Left lung (tissue), 10 donors: ENCODE data around the gene GIPC2. TPM values are rescaled to one million over a fixed set of nuclear protein-coding genes. Genes with fewer than 3 reads are reported as not detected.
"Not testable (repeated sequence)": the region's sequence is repeated elsewhere in the genome, so short reads cannot be mapped to it uniquely, and the experiment has no call there.

Experiments
- ATAC-seq: fragments of 200-7000 bp; cut with Tn5 transposase; one replicate; pipeline ENCODE4 v1.9.1; 2020; ENCODE audit warnings: moderate library complexity
- DNase-seq, 4 donors: peaks; one replicate each; pipeline ENCODE4 v3.0.0-alpha.2; 2013 to 2020
- H3K27ac ChIP-seq, 2 donors: fragments of 200-600 bp; sonication (generic) in 1 of 2; one replicate each; pipeline versions ENCODE4 v1.5.0 to v1.8.0; 2020 to 2021
- H3K27me3 ChIP-seq, 2 donors: fragments of 200-600 bp; sonication (generic) in 1 of 2; one replicate each; pipeline versions ENCODE4 v1.5.0 to v1.8.0; 2020 to 2021
- H3K36me3 ChIP-seq, 2 donors: fragments of 200-600 bp; sonication (generic) in 1 of 2; one replicate each; pipeline versions ENCODE4 v1.5.0 to v1.8.0; 2020 to 2021
- H3K4me1 ChIP-seq, 2 donors: fragments of 200-600 bp; one replicate each; pipeline ENCODE4 v1.8.0; 2021
- H3K4me3 ChIP-seq, 2 donors: fragments of 200-600 bp; sonication (generic) in 1 of 2; one replicate each; pipeline versions ENCODE4 v1.5.0 to v1.8.0; 2020 to 2021; ENCODE audit warnings: mild to moderate bottlenecking in 1 of 2
- H3K9me3 ChIP-seq, 2 donors: fragments of 200-600 bp; sonication (generic) in 1 of 2; one replicate each; pipeline versions ENCODE4 v1.5.0 to v1.8.0; 2020 to 2021
- intact Hi-C, 2 donors: fragments of 100-400 bp; cut with DNase I; formaldehyde crosslinking; loops; one replicate each; pipeline versions ENCODE4 v1.11.2 to v1.14.2; 2022
- polyA plus RNA-seq, 6 donors: library from polyadenylated mRNA; unstranded; fragments of 120-200 nt; gene quantifications; one replicate each; pipeline ENCODE4 v1.2.1, GENCODE V29; 2013; ENCODE audit not compliant: insufficient read length in 6 of 6
- total RNA-seq, 2 donors: library from RNA; stranded (reverse); fragmentation: NEBNext Ultra II Directional; extraction: Animal tissue kit (Norgen Biotek cat#: 25700); gene quantifications; one replicate each; pipeline ENCODE4 v1.2.1, GENCODE V29; 2021
- TF ChIP-seq, protein P1 (sequence below), 2 donors: fragments of 200-600 bp; sonication (generic) in 1 of 2; IDR thresholded peaks; one replicate each; pipeline versions ENCODE4 v1.5.0 to v1.8.0; 2021; ENCODE audit warnings: antibody characterized with exemption in 2 of 2
- donor health status: DM: no; HTN: yes; CAD: no.
- donor health status: DM: no; HTN: no; CAD: no.

Gene GIPC2
- total and polyA plus RNA-seq, 8 donors: 0.46 to 2.2 (median 0.83) TPM

DNA sequence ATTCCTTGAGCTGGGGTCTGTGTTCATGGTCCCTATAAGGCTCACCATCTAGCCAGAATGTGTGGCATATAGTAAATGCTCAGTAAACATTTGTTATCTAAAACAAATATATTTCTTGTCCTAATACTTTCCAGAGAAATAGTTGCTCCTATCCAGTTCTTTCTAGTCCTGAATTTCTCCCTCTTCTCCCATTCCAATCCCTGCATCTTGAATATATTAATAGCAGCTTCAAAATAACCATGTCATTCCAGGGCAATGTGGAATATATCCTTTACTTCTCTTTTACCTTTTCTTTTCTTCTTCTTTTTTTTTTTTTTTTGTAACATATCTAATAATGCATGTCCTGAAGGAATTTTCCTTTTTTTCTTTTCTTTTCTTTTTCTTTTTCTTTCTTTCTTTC, 30.6 kb upstream of the GIPC2 start:
- TF ChIP-seq, protein P1, sequence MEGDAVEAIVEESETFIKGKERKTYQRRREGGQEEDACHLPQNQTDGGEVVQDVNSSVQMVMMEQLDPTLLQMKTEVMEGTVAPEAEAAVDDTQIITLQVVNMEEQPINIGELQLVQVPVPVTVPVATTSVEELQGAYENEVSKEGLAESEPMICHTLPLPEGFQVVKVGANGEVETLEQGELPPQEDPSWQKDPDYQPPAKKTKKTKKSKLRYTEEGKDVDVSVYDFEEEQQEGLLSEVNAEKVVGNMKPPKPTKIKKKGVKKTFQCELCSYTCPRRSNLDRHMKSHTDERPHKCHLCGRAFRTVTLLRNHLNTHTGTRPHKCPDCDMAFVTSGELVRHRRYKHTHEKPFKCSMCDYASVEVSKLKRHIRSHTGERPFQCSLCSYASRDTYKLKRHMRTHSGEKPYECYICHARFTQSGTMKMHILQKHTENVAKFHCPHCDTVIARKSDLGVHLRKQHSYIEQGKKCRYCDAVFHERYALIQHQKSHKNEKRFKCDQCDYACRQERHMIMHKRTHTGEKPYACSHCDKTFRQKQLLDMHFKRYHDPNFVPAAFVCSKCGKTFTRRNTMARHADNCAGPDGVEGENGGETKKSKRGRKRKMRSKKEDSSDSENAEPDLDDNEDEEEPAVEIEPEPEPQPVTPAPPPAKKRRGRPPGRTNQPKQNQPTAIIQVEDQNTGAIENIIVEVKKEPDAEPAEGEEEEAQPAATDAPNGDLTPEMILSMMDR (IDR thresholded peaks at IDR 0.05): no peak
- ATAC-seq (no peak), DNase-seq (no peak)
- Histone ChIP-seq H3K4me1 (no peaks in the 10 kb centered on the region), H3K27ac (no peak overlapping the region), H3K27me3 (no peaks in the 10 kb centered on the region), H3K36me3 (peaks cover 0 to 44% of the 10 kb centered on the region in 2 donors), H3K4me3 (no peak overlapping the region), H3K9me3 (no peaks in the 10 kb centered on the region)
- intact Hi-C loops: no loop called here

DNA sequence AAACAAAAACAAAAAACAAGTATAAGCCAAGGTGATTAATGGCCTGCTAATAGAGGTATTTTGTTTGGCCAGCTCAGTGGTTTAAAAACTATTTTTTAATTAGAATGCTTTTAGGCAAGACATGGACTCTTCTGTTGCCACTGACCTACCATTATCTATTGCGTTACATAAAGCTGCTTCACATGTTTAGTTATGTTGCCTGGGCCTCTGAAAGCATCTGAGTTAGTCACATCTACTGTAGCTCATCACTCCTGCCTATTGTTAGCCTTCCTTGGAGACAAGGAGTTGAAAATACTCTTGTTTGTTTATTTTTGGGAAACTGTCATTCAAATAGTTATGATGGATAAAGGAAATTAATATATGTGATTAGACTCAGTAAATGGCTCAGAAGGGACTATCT, 26.7 kb upstream of the GIPC2 start:
- intact Hi-C loops: no loop called here
- Histone ChIP-seq H3K36me3 (peaks cover 0 to 33% of the 10 kb centered on the region in 2 donors), H3K27me3 (no peaks in the 10 kb centered on the region), H3K4me3 (no peak overlapping the region), H3K27ac (no peak overlapping the region), H3K9me3 (no peaks in the 10 kb centered on the region), H3K4me1 (no peaks in the 10 kb centered on the region)
- ATAC-seq (no peak), DNase-seq (no peak)
- TF ChIP-seq, protein P1 (IDR thresholded peaks at IDR 0.05): no peak

DNA sequence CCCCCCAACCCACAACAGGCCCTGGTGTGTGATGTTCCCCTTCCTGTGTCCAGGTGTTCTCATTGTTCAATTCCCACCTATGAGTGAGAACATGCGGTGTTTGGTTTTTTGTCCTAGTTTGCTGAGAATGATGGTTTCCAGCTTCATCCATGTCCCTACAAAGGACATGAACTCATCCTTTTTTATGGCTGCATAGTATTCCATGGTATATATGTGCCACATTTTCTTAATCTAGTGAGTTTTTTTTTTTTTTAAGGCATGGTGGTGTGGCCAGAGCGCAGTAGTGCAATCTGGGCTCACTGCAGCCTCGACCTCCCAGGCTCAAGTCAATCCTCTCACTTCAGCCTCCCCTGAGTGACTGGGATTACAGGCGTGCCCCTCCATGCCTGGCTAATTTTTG, 24.6 kb upstream of the GIPC2 start:
- H3K4me3 ChIP-seq, H3K4me1 ChIP-seq, H3K9me3 ChIP-seq, ATAC-seq, intact Hi-C loops, H3K27me3 ChIP-seq, DNase-seq, H3K27ac ChIP-seq: not testable (repeated sequence)
- peaks cover 0 to 17% of the 10 kb centered on the region in 2 donors for H3K36me3 ChIP-seq

DNA sequence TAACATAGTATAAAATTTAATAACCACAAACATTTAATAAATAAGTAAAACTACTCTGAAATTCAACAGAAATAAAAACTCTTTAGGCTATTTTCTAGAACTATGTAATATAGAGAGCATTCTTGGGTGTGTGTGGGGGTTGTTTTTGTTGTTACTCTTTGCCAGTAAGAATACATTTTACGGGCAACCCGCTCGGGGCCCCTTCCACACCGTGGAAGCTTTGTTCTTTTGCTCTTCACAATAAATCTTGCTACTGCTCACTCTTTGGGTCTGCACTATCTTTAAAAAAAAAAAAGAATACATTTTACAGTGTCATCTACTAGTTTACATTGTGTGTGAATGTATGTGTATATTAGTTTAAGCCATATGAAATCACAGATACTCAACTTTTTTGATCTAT, 16.0 kb upstream of the GIPC2 start:
- no peak for DNase-seq
- TF ChIP-seq, protein P1 (IDR thresholded peaks at IDR 0.05): no peak
- intact Hi-C loops: no loop called here
- Histone ChIP-seq H3K27me3 (no peaks in the 10 kb centered on the region), H3K4me3 (no peak overlapping the region), H3K9me3 (no peaks in the 10 kb centered on the region), H3K36me3 (no peaks in the 10 kb centered on the region), H3K27ac (no peak overlapping the region), H3K4me1 (no peaks in the 10 kb centered on the region)
- no peak for ATAC-seq

DNA sequence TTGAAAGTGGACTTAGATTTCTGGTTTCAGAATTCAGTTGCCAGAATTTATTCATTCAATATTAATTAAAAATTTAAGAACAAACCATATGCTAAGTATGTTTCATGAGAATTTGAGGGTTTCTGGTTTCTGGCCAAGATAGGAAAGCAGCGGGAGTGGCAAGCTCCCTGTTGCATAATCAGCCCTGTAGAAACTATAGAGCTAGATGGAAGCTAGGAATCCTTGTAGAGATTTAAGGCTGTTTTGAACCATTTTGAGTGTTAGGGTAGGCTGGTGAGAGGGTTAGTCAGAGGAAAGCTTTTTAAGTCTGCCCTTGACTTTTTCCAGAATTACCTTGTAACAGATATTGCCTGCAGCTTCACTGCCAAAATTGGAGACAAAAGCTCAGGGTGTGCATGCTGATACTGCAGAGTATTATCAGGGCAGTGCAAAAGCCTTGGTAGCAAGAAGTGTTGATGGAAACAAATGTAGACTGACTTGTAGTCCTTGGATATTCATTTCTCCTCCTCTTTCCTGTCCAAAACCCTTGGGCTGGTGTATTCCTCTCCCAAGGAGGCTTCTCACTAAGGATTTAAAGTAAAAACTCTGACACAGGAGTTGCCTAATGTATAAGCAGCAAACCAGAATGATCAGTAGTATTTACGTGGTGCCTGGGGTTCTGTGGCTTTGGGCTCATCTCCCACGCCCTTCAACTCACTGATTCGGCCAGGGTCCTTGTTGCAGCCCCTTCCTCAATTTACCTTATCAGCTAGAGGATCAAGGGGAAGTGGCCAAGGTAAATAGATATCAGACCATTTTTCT, 12.6 kb upstream of the GIPC2 start:
- Histone ChIP-seq H3K9me3 (no peaks in the 10 kb centered on the region), H3K4me1 (no peaks in the 10 kb centered on the region), H3K27me3 (no peaks in the 10 kb centered on the region), H3K27ac (no peak overlapping the region), H3K36me3 (no peaks in the 10 kb centered on the region), H3K4me3 (no peak overlapping the region)
- peak in 1 of 4 donors; percentile 37 for DNase-seq
- peak; percentile 12 for ATAC-seq
- TF ChIP-seq, protein P1 (IDR thresholded peaks at IDR 0.05): no peak
- intact Hi-C loops: no loop called here

DNA sequence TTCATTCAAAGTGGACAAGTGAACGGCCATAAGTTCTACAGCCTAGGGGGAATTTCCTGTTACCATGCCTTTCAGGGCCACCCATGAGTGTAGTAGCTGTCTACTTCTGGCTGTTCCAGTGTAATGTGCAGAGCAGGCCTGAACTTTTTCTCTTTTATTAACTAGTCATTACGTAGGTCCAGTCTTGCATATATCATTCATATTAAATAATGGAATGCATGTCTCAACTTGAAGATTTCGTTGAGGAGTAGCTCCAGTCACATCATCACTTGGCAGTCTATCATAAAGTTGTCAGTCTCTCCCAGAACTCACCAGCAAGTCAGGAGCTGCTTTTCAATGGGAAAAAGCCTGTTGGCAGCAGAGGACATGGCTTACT, 12.0 kb upstream of the GIPC2 start:
- no peak for ATAC-seq
- H3K4me1 ChIP-seq: no peaks in the 10 kb centered on the region
- TF ChIP-seq, protein P1 (IDR thresholded peaks at IDR 0.05): no peak
- H3K9me3 ChIP-seq: no peaks in the 10 kb centered on the region
- DNase-seq: no peak
- H3K27me3 ChIP-seq: no peaks in the 10 kb centered on the region
- intact Hi-C loops: no loop called here
- H3K27ac ChIP-seq: no peak overlapping the region
- H3K36me3 ChIP-seq: no peaks in the 10 kb centered on the region
- H3K4me3 ChIP-seq: no peak overlapping the region
